Measurements from ENCODE around the gene EFEMP2. TPM values are rescaled to one million over a fixed set of nuclear protein-coding genes. Genes with fewer than 3 reads are reported as not detected.

The EFEMP2 gene
- total RNA-seq, 1 experiment from 2014 or later, result 4.5 TPM

GRCh38 chr11:65868076-65868667 lies 4.4 kb downstream of the EFEMP2 start:
- ATAC-seq, result no peak
- CTCF ChIA-PET, result interaction anchor here (0.7 kb wide), 1 partner anchor 8 kb away, joined by 4 read pairs; the partner anchor contains the start of gene MUS81
- POLR2A ChIA-PET (ENCODE audit: unreplicated experiment), result interaction anchor here (0.6 kb wide), 1 partner anchor 32 kb away, joined by 3 read pairs; no protein-coding TSS in a partner anchor

GRCh38 chr11:65867284-65868071 lies 5.1 kb downstream of the EFEMP2 start:
- Histone ChIP-seq H2AFZ (ENCODE audit: low read length) (no peak overlapping the region), H3K9me3 (ENCODE audit: low read length) (no peaks in the 10 kb centered on the region), H3K27me3 (ENCODE audit: low read length) (no peaks in the 10 kb centered on the region), H3K9me2 (replicated peaks; ENCODE audit: low read length) (no peaks in the 10 kb centered on the region), H3K36me3 (ENCODE audit: low read depth, low read length) (peaks cover 20% of the 10 kb centered on the region; the same call in 1 of the 2 replicates), H3K4me1 (ENCODE audit: insufficient read depth, low read length) (no peaks in the 10 kb centered on the region), H3K9ac (ENCODE audit: low read length) (no peak overlapping the region), H4K20me1 (ENCODE audit: low read length) (no peaks in the 10 kb centered on the region), H3K4me2 (ENCODE audit: low read length) (no peak overlapping the region), H3K4me3 (ENCODE audit: low read length) (no peak overlapping the region), H3K27ac (ENCODE audit: low read length) (no peak overlapping the region), H3K79me2 (ENCODE audit: low read length) (peaks cover 6% of the 10 kb centered on the region; the same call in 1 of the 2 replicates), H3F3A (ENCODE audit: low read length, unreplicated experiment) (no peaks in the 10 kb centered on the region)
- ChIA-PET CTCF (no interaction called here), POLR2A (ENCODE audit: unreplicated experiment) (no interaction called here)
- intact Hi-C loops (cut with micrococcal nuclease), result no loop called here
- no TSS peak for BruUV-seq (replicated peaks)
- no peak for ATAC-seq
- TF ChIP-seq EZH2 (IDR thresholded peaks at IDR 0.05; ENCODE audit: low read length, unreplicated experiment) (no peak), CTCF (conservative IDR thresholded peaks at IDR 0.05; ENCODE audit: low read depth, low read length) (no peak), EZH2phosphoT487 (IDR thresholded peaks at IDR 0.05; ENCODE audit: borderline replicate concordance, low read length) (no peak)
- DNase-seq, result no peak

More at GRCh38 chr11:65868076-65868667, 4.4 kb downstream of the EFEMP2 start:
- no peak for DNase-seq
- no peak overlapping the region for H3K9ac ChIP-seq (ENCODE audit: low read length)
- no peak overlapping the region for H3K4me3 ChIP-seq (ENCODE audit: low read length)
- H3K27me3 ChIP-seq (ENCODE audit: low read length), result no peaks in the 10 kb centered on the region
- H3K9me3 ChIP-seq (ENCODE audit: low read length), result no peaks in the 10 kb centered on the region
- no TSS peak for BruUV-seq (replicated peaks)
- no peak overlapping the region for H2AFZ ChIP-seq (ENCODE audit: low read length)
- no peak for TF ChIP-seq EZH2phosphoT487 (IDR thresholded peaks at IDR 0.05; ENCODE audit: borderline replicate concordance, low read length)
- TF ChIP-seq EZH2 (IDR thresholded peaks at IDR 0.05; ENCODE audit: low read length, unreplicated experiment), result no peak
- no peak for TF ChIP-seq CTCF (conservative IDR thresholded peaks at IDR 0.05; ENCODE audit: low read depth, low read length)
- H3K79me2 ChIP-seq (ENCODE audit: low read length), result no peaks in the 10 kb centered on the region; the same call in 1 of the 2 replicates
- no peaks in the 10 kb centered on the region for H4K20me1 ChIP-seq (ENCODE audit: low read length)
- no peaks in the 10 kb centered on the region for H3F3A ChIP-seq (ENCODE audit: low read length, unreplicated experiment)
- H3K4me2 ChIP-seq (ENCODE audit: low read length), result no peak overlapping the region
- H3K27ac ChIP-seq (ENCODE audit: low read length), result no peak overlapping the region
- intact Hi-C loops (cut with micrococcal nuclease), result no loop called here
- no peaks in the 10 kb centered on the region for H3K9me2 ChIP-seq (replicated peaks; ENCODE audit: low read length)
- H3K36me3 ChIP-seq (ENCODE audit: low read depth, low read length), result peaks cover 20% of the 10 kb centered on the region; the same call in 1 of the 2 replicates
- peaks cover 4% of the 10 kb centered on the region for H3K4me1 ChIP-seq (ENCODE audit: insufficient read depth, low read length)

Measured in PC-3 (cell line).